Caco-2 (cell line): ENCODE results near the gene TDRD12. TPM values are rescaled to one million over a fixed set of nuclear protein-coding genes. Genes with fewer than 3 reads are reported as not detected.
"Not testable (repeated sequence)": the region's sequence is repeated elsewhere in the genome, so short reads cannot be mapped to it uniquely, and the experiment has no call there.

Source experiments
- BruUV-seq: library from RNA; stranded (reverse); fragments of 400-500 nt; replicated peaks from 2 replicates; lab custom pipeline; 2021; lab: Mats Ljungman, UMichigan
- CTCF ChIA-PET: fragments of 300-600 bp; sonication (Branson Sonifier 250); formaldehyde crosslinking; loops from one replicate; lab custom pipeline; 2022; ENCODE audit warnings: antibody characterized with exemption; lab: Charles Lee
- POLR2A ChIA-PET: fragments of 300-600 bp; sonication (Branson Sonifier 250); formaldehyde crosslinking; loops from one replicate; lab custom pipeline; 2022; ENCODE audit warnings: antibody characterized with exemption; lab: Charles Lee
- DNase-seq, 2 experiments: peaks; one replicate each; pipeline versions ENCODE4 v3.0.0 to v3.0.0-alpha.2; 2020 to 2022
- H3K27me3 ChIP-seq: replicated peaks from 2 replicates; pipeline ENCODE4 v1.6.0; 2011; ENCODE audit warnings: low read length; ENCODE audit not compliant: control insufficient read depth, insufficient read depth
- H3K36me3 ChIP-seq: 2 replicates; pipeline ENCODE4 v1.5.1; 2011; ENCODE audit warnings: low read length; ENCODE audit not compliant: control insufficient read depth, insufficient read depth
- H3K4me1 ChIP-seq: fragments of 250-450 bp; sonication (Bioruptor Pico); 2 replicates; pipeline ENCODE4 v1.5.1; 2020; ENCODE audit warnings: mild to moderate bottlenecking
- H3K4me3 ChIP-seq: 2 replicates; pipeline ENCODE4 v1.5.1; 2011; ENCODE audit warnings: low read depth, mild to moderate bottlenecking, control low read depth, low read length
- H3K9me3 ChIP-seq: fragments of 250-450 bp; sonication (Bioruptor Pico); 2 replicates; pipeline ENCODE4 v1.5.1; 2020; ENCODE audit warnings: mild to moderate bottlenecking, moderate library complexity
- H3K27ac Mint-ChIP-seq: one replicate; pipeline ENCODE4 v1.8.0; 2022; ENCODE audit warnings: mixed read lengths; ENCODE audit not compliant: unreplicated experiment
- H3K27me3 Mint-ChIP-seq: one replicate; pipeline ENCODE4 v1.8.0; 2022; ENCODE audit warnings: mixed read lengths; ENCODE audit not compliant: insufficient read depth, unreplicated experiment
- H3K36me3 Mint-ChIP-seq: one replicate; pipeline ENCODE4 v1.8.0; 2022; ENCODE audit warnings: mild to moderate bottlenecking, mixed read lengths; ENCODE audit not compliant: insufficient read depth, unreplicated experiment
- H3K4me1 Mint-ChIP-seq: one replicate; pipeline ENCODE4 v1.8.0; 2022; ENCODE audit warnings: low read depth, mixed read lengths; ENCODE audit not compliant: unreplicated experiment
- H3K4me3 Mint-ChIP-seq: one replicate; pipeline ENCODE4 v1.8.0; 2022; ENCODE audit warnings: mild to moderate bottlenecking, moderate library complexity, mixed read lengths; ENCODE audit not compliant: unreplicated experiment
- H3K9me3 Mint-ChIP-seq: one replicate; pipeline ENCODE4 v1.8.0; 2022; ENCODE audit warnings: mixed read lengths; ENCODE audit not compliant: unreplicated experiment
- CTCF ChIP-seq, 2 experiments: fragments of 200-600 bp in 1 of 2; IDR thresholded peaks; 1 replicate in 1 of 2; 2 replicates in 1 of 2; pipeline versions ENCODE4 v1.5.1 to v1.8.0; 2011 to 2022; ENCODE audit warnings: antibody characterized with exemption in 1 of 2, control low read depth in 1 of 2, inconsistent platforms in 1 of 2, low read depth in 1 of 2, low read length in 1 of 2, mild to moderate bottlenecking in 1 of 2, moderate library complexity in 1 of 2; ENCODE audit not compliant: insufficient read depth in 1 of 2, severe bottlenecking in 1 of 2, unreplicated experiment in 1 of 2
- intact Hi-C: fragments of 100-400 bp; cut with micrococcal nuclease; formaldehyde crosslinking; loops from one replicate; pipeline ENCODE4 v1.10.0; 2022; ENCODE audit not compliant: unreplicated experiment
- total RNA-seq: library from RNA; stranded (reverse); gene quantifications from 2 replicates; pipeline ENCODE4 v1.2.3, GENCODE V29; 2022

TDRD12 gene
- total RNA-seq, 1 experiment from 2014 or later: 0.11 TPM

- no peak for DNase-seq
- no peaks in the 10 kb centered on the region for H3K9me3 Mint-ChIP-seq
- H3K27ac Mint-ChIP-seq: no peak overlapping the region
- intact Hi-C loops: no loop called here
- H3K36me3 Mint-ChIP-seq: no peaks in the 10 kb centered on the region
- H3K4me1 Mint-ChIP-seq: no peaks in the 10 kb centered on the region
- peaks cover 3% of the 10 kb centered on the region for H3K27me3 Mint-ChIP-seq
- CTCF ChIA-PET: interaction anchor here (0.6 kb wide), 1 partner anchor 237 kb away, joined by 6 read pairs; no protein-coding TSS in a partner anchor
- Histone ChIP-seq H3K9me3 (no peaks in the 10 kb centered on the region), H3K27me3 (no peaks in the 10 kb centered on the region), H3K4me3 (no peak overlapping the region), H3K36me3 (no peaks in the 10 kb centered on the region), H3K4me1 (no peaks in the 10 kb centered on the region)
- TF ChIP-seq CTCF (IDR thresholded peaks at IDR 0.05; ENCODE audit: insufficient read depth in 1 of 2, low read depth in 1 of 2, low read length in 1 of 2, severe bottlenecking in 1 of 2, unreplicated experiment in 1 of 2): no peak
- no peak overlapping the region for H3K4me3 Mint-ChIP-seq
- no TSS peak for BruUV-seq
- POLR2A ChIA-PET: no interaction called here
Observed at GRCh38 chr19:32750441-32751055, 31.0 kb downstream of the TDRD12 start.

- Mint-ChIP-seq H3K27ac (no peak overlapping the region), H3K27me3 (peaks cover 4% of the 10 kb centered on the region), H3K9me3 (no peaks in the 10 kb centered on the region), H3K36me3 (no peaks in the 10 kb centered on the region), H3K4me1 (no peaks in the 10 kb centered on the region), H3K4me3 (no peak overlapping the region)
- CTCF ChIA-PET: interaction anchor here (0.6 kb wide), 1 partner anchor 237 kb away, joined by 6 read pairs; no protein-coding TSS in a partner anchor
- Histone ChIP-seq H3K27me3 (no peaks in the 10 kb centered on the region), H3K4me3 (no peak overlapping the region), H3K9me3 (no peaks in the 10 kb centered on the region), H3K4me1 (no peaks in the 10 kb centered on the region), H3K36me3 (no peaks in the 10 kb centered on the region)
- BruUV-seq: no TSS peak
- intact Hi-C loops: no loop called here
- POLR2A ChIA-PET: no interaction called here
- no peak for TF ChIP-seq CTCF (IDR thresholded peaks at IDR 0.05; ENCODE audit: insufficient read depth in 1 of 2, low read depth in 1 of 2, low read length in 1 of 2, severe bottlenecking in 1 of 2, unreplicated experiment in 1 of 2)
- DNase-seq: no peak
Observed at GRCh38 chr19:32751066-32751465, 31.5 kb downstream of the TDRD12 start.

GRCh38 chr19:32757189-32757588 is 37.6 kb downstream of the TDRD12 start:
- no peak overlapping the region for H3K27ac Mint-ChIP-seq
- no peaks in the 10 kb centered on the region for H3K27me3 ChIP-seq
- no peaks in the 10 kb centered on the region for H3K4me1 Mint-ChIP-seq
- no peak overlapping the region for H3K4me3 Mint-ChIP-seq
- H3K36me3 ChIP-seq: no peaks in the 10 kb centered on the region
- H3K4me1 ChIP-seq: no peaks in the 10 kb centered on the region
- no peak for TF ChIP-seq CTCF (IDR thresholded peaks at IDR 0.05; ENCODE audit: insufficient read depth in 1 of 2, low read depth in 1 of 2, low read length in 1 of 2, severe bottlenecking in 1 of 2, unreplicated experiment in 1 of 2)
- no TSS peak for BruUV-seq
- H3K9me3 ChIP-seq: 0 out of 2 replicates have a peak, but pooled peaks cover 4% of the 10 kb centered on the region
- H3K36me3 Mint-ChIP-seq: no peaks in the 10 kb centered on the region
- DNase-seq: no peak
- ChIA-PET POLR2A (no interaction called here), CTCF (no interaction called here)
- peaks cover 11% of the 10 kb centered on the region for H3K9me3 Mint-ChIP-seq
- no peak overlapping the region for H3K4me3 ChIP-seq
- intact Hi-C loops: no loop called here
- peaks cover 7% of the 10 kb centered on the region for H3K27me3 Mint-ChIP-seq

GRCh38 chr19:32765365-32765764 is 45.8 kb downstream of the TDRD12 start:
- H3K4me3 ChIP-seq, intact Hi-C loops, H3K36me3 ChIP-seq, H3K36me3 Mint-ChIP-seq, H3K27ac Mint-ChIP-seq, POLR2A ChIA-PET, DNase-seq, H3K4me3 Mint-ChIP-seq, H3K9me3 ChIP-seq, H3K9me3 Mint-ChIP-seq, H3K27me3 Mint-ChIP-seq, CTCF ChIA-PET, H3K27me3 ChIP-seq, H3K4me1 ChIP-seq, BruUV-seq, H3K4me1 Mint-ChIP-seq: not testable (repeated sequence)
